ENCODE results near the gene LRIF1. TPM values are rescaled to one million over a fixed set of nuclear protein-coding genes. Genes with fewer than 3 reads are reported as not detected.

Gene LRIF1
- total RNA-seq, 2 donors from 2014 or later = 3.0 TPM

GRCh38 chr1:110975265-110975664 lies 11.5 kb upstream of the LRIF1 start:
- no peak overlapping the region for H3K4me3 ChIP-seq
- ATAC-seq (ENCODE audit: insufficient number of reproducible peaks, low FRiP score, low read depth) (no peak), DNase-seq (ENCODE audit: low spot score) (no peak)
- TF ChIP-seq CTCF (IDR thresholded peaks at IDR 0.05) = no peak
- H3K4me1 ChIP-seq (ENCODE audit: control insufficient read depth in 1 of 2, low read depth in 2 of 2) = no peaks in the 10 kb centered on the region
- H3K9me3 ChIP-seq = peaks cover 4% of the 10 kb centered on the region
- H3K36me3 ChIP-seq = no peaks in the 10 kb centered on the region
- no peak overlapping the region for H3K27ac ChIP-seq
- no peaks in the 10 kb centered on the region for H3K27me3 ChIP-seq (replicated peaks; ENCODE audit: insufficient read depth)

GRCh38 chr1:110967256-110967655 lies 3.5 kb upstream of the LRIF1 start:
- H3K4me3 ChIP-seq = no peak overlapping the region
- H3K27ac ChIP-seq = no peak overlapping the region
- ATAC-seq (ENCODE audit: insufficient number of reproducible peaks, low FRiP score, low read depth) (no peak), DNase-seq (ENCODE audit: low spot score) (no peak)
- H3K4me1 ChIP-seq (ENCODE audit: control insufficient read depth in 1 of 2, low read depth in 2 of 2) = peaks cover 0 to 3% of the 10 kb centered on the region in 2 donors
- H3K9me3 ChIP-seq = peaks cover 15% of the 10 kb centered on the region
- no peaks in the 10 kb centered on the region for H3K27me3 ChIP-seq (replicated peaks; ENCODE audit: insufficient read depth)
- no peaks in the 10 kb centered on the region for H3K36me3 ChIP-seq
- TF ChIP-seq CTCF (IDR thresholded peaks at IDR 0.05) = no peak

- Histone ChIP-seq H3K4me3 (peak overlapping the region; percentile 92), H3K27me3 (replicated peaks; ENCODE audit: insufficient read depth) (no peaks in the 10 kb centered on the region), H3K27ac (peak overlapping the region; percentile 58 to 94), H3K4me1 (ENCODE audit: control insufficient read depth in 1 of 2, low read depth in 2 of 2) (peaks cover 0 to 3% of the 10 kb centered on the region in 2 donors), H3K36me3 (no peaks in the 10 kb centered on the region), H3K9me3 (peaks cover 17% of the 10 kb centered on the region)
- no peak for DNase-seq (ENCODE audit: low spot score)
- no peak for ATAC-seq (ENCODE audit: insufficient number of reproducible peaks, low FRiP score, low read depth)
- TF ChIP-seq CTCF (IDR thresholded peaks at IDR 0.05) = no peak
Observed at GRCh38 chr1:110964455-110964903, 757 bp upstream of the LRIF1 start.

- peak overlapping the region; percentile 92 for H3K4me3 ChIP-seq
- H3K27me3 ChIP-seq (replicated peaks; ENCODE audit: insufficient read depth) = no peaks in the 10 kb centered on the region
- no peak for TF ChIP-seq CTCF (IDR thresholded peaks at IDR 0.05)
- peak; percentile 4 for DNase-seq (ENCODE audit: low spot score)
- H3K9me3 ChIP-seq = peaks cover 17% of the 10 kb centered on the region
- no peaks in the 10 kb centered on the region for H3K36me3 ChIP-seq
- peaks cover 0 to 3% of the 10 kb centered on the region in 2 donors for H3K4me1 ChIP-seq (ENCODE audit: control insufficient read depth in 1 of 2, low read depth in 2 of 2)
- H3K27ac ChIP-seq = peak overlapping the region; percentile 92 to 94
- no peak for ATAC-seq (ENCODE audit: insufficient number of reproducible peaks, low FRiP score, low read depth)
Observed at GRCh38 chr1:110962892-110963690, 631 bp downstream of the LRIF1 start.

- H3K4me3 ChIP-seq = no peak overlapping the region
- no peak overlapping the region for H3K27ac ChIP-seq
- H3K36me3 ChIP-seq = no peaks in the 10 kb centered on the region
- peaks cover 17% of the 10 kb centered on the region for H3K9me3 ChIP-seq
- peaks cover 0 to 3% of the 10 kb centered on the region in 2 donors for H3K4me1 ChIP-seq (ENCODE audit: control insufficient read depth in 1 of 2, low read depth in 2 of 2)
- H3K27me3 ChIP-seq (replicated peaks; ENCODE audit: insufficient read depth) = no peaks in the 10 kb centered on the region
- DNase-seq (ENCODE audit: low spot score) (no peak), ATAC-seq (ENCODE audit: insufficient number of reproducible peaks, low FRiP score, low read depth) (no peak)
- TF ChIP-seq CTCF (IDR thresholded peaks at IDR 0.05) = no peak
Observed at GRCh38 chr1:110961902-110962301, 1.8 kb downstream of the LRIF1 start.
